H1 (cell line): ENCODE measurements around the gene NLRC5. TPM values are rescaled to one million over a fixed set of nuclear protein-coding genes. Genes with fewer than 3 reads are reported as not detected.

ENCODE experiments used
- BACH1 ChIP-seq: IDR thresholded peaks from 2 replicates; pipeline ENCODE4 v1.6.1; 2012; ENCODE audit warnings: low read length, improper control_type of control experiment
- CEBPB ChIP-seq: IDR thresholded peaks from 2 replicates; pipeline ENCODE4 v1.6.1; 2012; ENCODE audit warnings: low read depth, low read length
- GABPA ChIP-seq: IDR thresholded peaks from 2 replicates; pipeline ENCODE4 v1.6.1; 2011; ENCODE audit warnings: mild to moderate bottlenecking, low read length, moderate library complexity, borderline replicate concordance; ENCODE audit not compliant: insufficient read depth
- RXRA ChIP-seq: IDR thresholded peaks from 2 replicates; pipeline ENCODE4 v1.6.1; 2011; ENCODE audit warnings: low read depth, mild to moderate bottlenecking, low read length, moderate library complexity; ENCODE audit not compliant: insufficient read depth
- polyA plus RNA-seq, 7 experiments: library from polyadenylated mRNA; depleted of rRNA in 3 of 7; stranded (reverse) in 5 of 7; unstranded in 2 of 7; fragments of >200 nt in 5 of 7; fragments of 200-250 nt in 2 of 7; gene quantifications; 1 replicate in 5 of 7; 2 replicates in 1 of 7; 4 replicates in 1 of 7; pipeline versions ENCODE4 v1.2.1 to v1.2.3, GENCODE V29; 2011 to 2013; ENCODE audit warnings: missing spikeins in 2 of 7, mixed read lengths in 2 of 7
- total RNA-seq: library from RNA; stranded (reverse); fragmentation: NEBNext Ultra II Directional; extraction: Animal tissue kit (Norgen Biotek cat#: 25700); gene quantifications from 2 replicates; pipeline ENCODE4 v1.2.1, GENCODE V29; 2021

Gene NLRC5
- total and polyA plus RNA-seq, 2 of the 8 experiments (the other 6 are each of a cell fraction or from before 2014, with no cell fraction given) = 2.2 to 3.2 TPM

DNA sequence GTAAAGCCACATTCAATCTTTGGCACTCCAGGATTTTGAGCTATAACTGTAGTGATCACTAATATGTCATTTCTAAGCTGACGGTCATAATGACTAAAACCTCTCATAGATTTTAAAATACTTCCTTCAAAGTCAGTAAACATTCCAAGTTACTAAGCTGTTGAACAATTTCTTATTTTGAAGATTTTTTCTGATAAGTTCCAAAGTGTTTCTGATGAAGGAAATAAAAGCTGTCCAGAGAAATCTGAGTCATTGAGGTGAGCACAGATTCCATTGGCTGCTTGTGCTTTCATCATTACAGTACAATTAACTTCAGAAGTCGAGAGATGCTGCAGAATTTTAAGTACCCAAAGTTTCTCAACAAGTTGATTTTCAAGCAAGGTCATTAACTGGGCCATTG is 23.9 kb downstream of the NLRC5 start (continued):
- TF ChIP-seq GABPA (no peak), CEBPB (no peak), RXRA (no peak), BACH1 (no peak)
